Colonic mucosa (tissue), 4 donors: Measurements from ENCODE around the gene KRT71. TPM values are rescaled to one million over a fixed set of nuclear protein-coding genes. Genes with fewer than 3 reads are reported as not detected.

ENCODE experiments used
- DNase-seq: peaks from one replicate; pipeline ENCODE4 v3.0.0-alpha.2; 2020
- H3K27ac ChIP-seq: fragments of 200-600 bp; one replicate; pipeline ENCODE4 v1.8.0; 2021
- H3K27me3 ChIP-seq: fragments of 200-600 bp; one replicate; pipeline ENCODE4 v1.8.0; 2021
- H3K36me3 ChIP-seq: fragments of 200-600 bp; one replicate; pipeline ENCODE4 v1.8.0; 2021
- H3K4me1 ChIP-seq: fragments of 200-600 bp; one replicate; pipeline ENCODE4 v1.8.0; 2021; ENCODE audit warnings: mild to moderate bottlenecking
- H3K4me3 ChIP-seq: fragments of 200-600 bp; one replicate; pipeline ENCODE4 v1.8.0; 2021
- H3K9ac ChIP-seq, 2 donors: one replicate each; pipeline ENCODE4 v1.7.0; 2013; ENCODE audit warnings: control low read depth in 2 of 2, low read depth in 2 of 2, low read length in 2 of 2
- H3K9me3 ChIP-seq: fragments of 200-600 bp; one replicate; pipeline ENCODE4 v1.8.0; 2021
- CTCF ChIP-seq: fragments of 200-600 bp; IDR thresholded peaks from one replicate; pipeline ENCODE4 v1.8.0; 2022; ENCODE audit warnings: antibody characterized with exemption, mild to moderate bottlenecking
- intact Hi-C: fragments of 100-400 bp; cut with DNase I; formaldehyde crosslinking; loops from one replicate; pipeline ENCODE4 v1.14.1; 2022
- total RNA-seq, 2 donors: library from RNA; stranded (reverse); fragmentation: NEBNext Ultra II Directional in 1 of 2; extraction: Animal tissue kit (Norgen Biotek cat#: 25700) in 1 of 2; gene quantifications; one replicate each; pipeline ENCODE4 v1.2.1, GENCODE V29; 2021
- donor health status: healthy.
- donor health status: DM: no; HTN: no; CAD: no.
- donor health status: DM: no; HTN: no; CAD: no.

Gene KRT71
- total RNA-seq, 2 donors from 2014 or later: not detected

GRCh38 chr12:52568111-52568510 is 15.2 kb upstream of the KRT71 start:
- no peak overlapping the region for H3K27ac ChIP-seq
- no peak overlapping the region for H3K9ac ChIP-seq
- DNase-seq: no peak
- H3K27me3 ChIP-seq: no peaks in the 10 kb centered on the region
- no peaks in the 10 kb centered on the region for H3K9me3 ChIP-seq
- TF ChIP-seq CTCF: no peak
- H3K36me3 ChIP-seq: no peaks in the 10 kb centered on the region
- H3K4me3 ChIP-seq: no peak overlapping the region
- intact Hi-C loops: no loop called here
- no peaks in the 10 kb centered on the region for H3K4me1 ChIP-seq

GRCh38 chr12:52566847-52567291 is 13.9 kb upstream of the KRT71 start:
- Histone ChIP-seq H3K27me3 (no peaks in the 10 kb centered on the region), H3K27ac (no peak overlapping the region), H3K4me1 (no peaks in the 10 kb centered on the region), H3K9ac (no peak overlapping the region), H3K36me3 (no peaks in the 10 kb centered on the region), H3K4me3 (no peak overlapping the region), H3K9me3 (no peaks in the 10 kb centered on the region)
- DNase-seq: no peak
- no peak for TF ChIP-seq CTCF
- intact Hi-C loops: no loop called here

GRCh38 chr12:52564582-52564981 is 11.6 kb upstream of the KRT71 start:
- TF ChIP-seq CTCF: no peak
- no peaks in the 10 kb centered on the region for H3K27me3 ChIP-seq
- intact Hi-C loops: no loop called here
- H3K4me1 ChIP-seq: no peaks in the 10 kb centered on the region
- no peak for DNase-seq
- H3K4me3 ChIP-seq: no peak overlapping the region
- no peaks in the 10 kb centered on the region for H3K36me3 ChIP-seq
- H3K9me3 ChIP-seq: no peaks in the 10 kb centered on the region
- H3K27ac ChIP-seq: no peak overlapping the region
- H3K9ac ChIP-seq: no peak overlapping the region

GRCh38 chr12:52561880-52562449 is 9.0 kb upstream of the KRT71 start:
- no peak overlapping the region for H3K9ac ChIP-seq
- no peak for TF ChIP-seq CTCF
- H3K4me3 ChIP-seq: no peak overlapping the region
- no peaks in the 10 kb centered on the region for H3K9me3 ChIP-seq
- H3K4me1 ChIP-seq: no peaks in the 10 kb centered on the region
- DNase-seq: no peak
- intact Hi-C loops: no loop called here
- no peaks in the 10 kb centered on the region for H3K36me3 ChIP-seq
- no peaks in the 10 kb centered on the region for H3K27me3 ChIP-seq
- no peak overlapping the region for H3K27ac ChIP-seq

GRCh38 chr12:52559979-52560378 is 7.0 kb upstream of the KRT71 start:
- intact Hi-C loops: no loop called here
- no peaks in the 10 kb centered on the region for H3K27me3 ChIP-seq
- no peak for TF ChIP-seq CTCF

More at GRCh38 chr12:52559979-52560378, 7.0 kb upstream of the KRT71 start:
- no peak overlapping the region for H3K4me3 ChIP-seq
- no peaks in the 10 kb centered on the region for H3K9me3 ChIP-seq
- no peaks in the 10 kb centered on the region for H3K4me1 ChIP-seq
- no peak overlapping the region for H3K27ac ChIP-seq
- no peak for DNase-seq
- H3K9ac ChIP-seq: no peak overlapping the region
- no peaks in the 10 kb centered on the region for H3K36me3 ChIP-seq
